ENCODE data around the gene PCDHA10. TPM values are rescaled to one million over a fixed set of nuclear protein-coding genes. Genes with fewer than 3 reads are reported as not detected.
"Not testable (repeated sequence)": the region's sequence is repeated elsewhere in the genome, so short reads cannot be mapped to it uniquely, and the experiment has no call there.

Gene PCDHA10
- total RNA-seq, 1 donor from 2014 or later: 47.7 TPM

DNA sequence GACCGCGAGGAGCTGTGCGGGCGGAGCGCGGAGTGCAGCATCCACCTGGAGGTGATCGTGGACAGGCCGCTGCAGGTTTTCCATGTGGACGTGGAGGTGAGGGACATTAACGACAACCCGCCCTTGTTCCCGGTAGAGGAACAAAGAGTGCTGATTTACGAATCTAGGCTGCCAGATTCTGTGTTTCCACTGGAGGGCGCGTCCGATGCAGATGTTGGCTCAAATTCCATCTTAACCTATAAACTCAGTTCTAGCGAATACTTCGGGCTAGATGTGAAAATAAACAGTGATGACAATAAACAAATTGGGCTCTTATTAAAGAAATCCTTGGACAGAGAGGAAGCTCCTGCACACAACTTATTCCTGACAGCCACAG lies 27.3 kb upstream of the PCDHA10 start:
- Mint-ChIP-seq H3K4me3 (ENCODE audit: unreplicated experiment) (peak overlapping the region; percentile 97), H3K4me1 (ENCODE audit: low read depth, unreplicated experiment) (peaks cover 8% of the 10 kb centered on the region), H3K9me3 (ENCODE audit: unreplicated experiment) (peaks cover 31% of the 10 kb centered on the region), H3K27ac (ENCODE audit: unreplicated experiment) (peak overlapping the region; percentile 99), H3K36me3 (ENCODE audit: unreplicated experiment) (peaks cover 51% of the 10 kb centered on the region), H3K27me3 (ENCODE audit: unreplicated experiment) (peaks cover 9% of the 10 kb centered on the region)
- TF ChIP-seq, protein P1, sequence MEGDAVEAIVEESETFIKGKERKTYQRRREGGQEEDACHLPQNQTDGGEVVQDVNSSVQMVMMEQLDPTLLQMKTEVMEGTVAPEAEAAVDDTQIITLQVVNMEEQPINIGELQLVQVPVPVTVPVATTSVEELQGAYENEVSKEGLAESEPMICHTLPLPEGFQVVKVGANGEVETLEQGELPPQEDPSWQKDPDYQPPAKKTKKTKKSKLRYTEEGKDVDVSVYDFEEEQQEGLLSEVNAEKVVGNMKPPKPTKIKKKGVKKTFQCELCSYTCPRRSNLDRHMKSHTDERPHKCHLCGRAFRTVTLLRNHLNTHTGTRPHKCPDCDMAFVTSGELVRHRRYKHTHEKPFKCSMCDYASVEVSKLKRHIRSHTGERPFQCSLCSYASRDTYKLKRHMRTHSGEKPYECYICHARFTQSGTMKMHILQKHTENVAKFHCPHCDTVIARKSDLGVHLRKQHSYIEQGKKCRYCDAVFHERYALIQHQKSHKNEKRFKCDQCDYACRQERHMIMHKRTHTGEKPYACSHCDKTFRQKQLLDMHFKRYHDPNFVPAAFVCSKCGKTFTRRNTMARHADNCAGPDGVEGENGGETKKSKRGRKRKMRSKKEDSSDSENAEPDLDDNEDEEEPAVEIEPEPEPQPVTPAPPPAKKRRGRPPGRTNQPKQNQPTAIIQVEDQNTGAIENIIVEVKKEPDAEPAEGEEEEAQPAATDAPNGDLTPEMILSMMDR (IDR thresholded peaks at IDR 0.05; ENCODE audit: partially characterized antibody, unreplicated experiment): peak; percentile 5
- DNase-seq: peak; percentile 43

GRCh38 chr5:140829511-140830501 lies 25.9 kb upstream of the PCDHA10 start:
- Mint-ChIP-seq H3K9me3 (ENCODE audit: unreplicated experiment) (peaks cover 35% of the 10 kb centered on the region), H3K36me3 (ENCODE audit: unreplicated experiment) (peaks cover 55% of the 10 kb centered on the region), H3K27me3 (ENCODE audit: unreplicated experiment) (peaks cover 13% of the 10 kb centered on the region)
- DNase-seq; H3K4me1 Mint-ChIP-seq (ENCODE audit: low read depth, unreplicated experiment); H3K27ac Mint-ChIP-seq (ENCODE audit: unreplicated experiment); H3K4me3 Mint-ChIP-seq (ENCODE audit: unreplicated experiment): not testable (repeated sequence)

DNA sequence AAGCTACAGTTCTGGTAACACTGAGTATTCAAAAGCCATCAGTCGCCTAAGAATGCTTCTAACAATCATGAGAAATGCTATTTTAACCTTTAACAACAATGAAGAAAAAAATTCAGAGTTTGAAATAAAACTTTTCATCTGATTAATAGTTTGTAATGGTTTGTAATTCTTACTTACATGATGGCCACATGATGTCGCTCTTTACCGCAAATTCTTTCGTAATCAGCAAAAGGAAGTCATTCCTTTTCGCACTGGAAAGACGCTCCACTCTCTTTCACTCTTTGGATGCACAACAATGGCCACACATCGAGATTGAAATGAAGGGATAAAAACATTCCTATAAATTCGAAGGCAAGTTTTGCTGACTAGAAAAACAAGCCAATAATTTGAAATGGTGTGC lies 21.7 kb upstream of the PCDHA10 start, which contains the start of gene PCDHA7:
TSS of gene PCDHA7 (plus strand) at position 277 of the 400 bp plus-strand sequence. CDS start at position 392, 115 bp downstream.
- no peak for DNase-seq
- Mint-ChIP-seq H3K9me3 (ENCODE audit: unreplicated experiment) (peaks cover 22% of the 10 kb centered on the region), H3K4me1 (ENCODE audit: low read depth, unreplicated experiment) (peaks cover 2% of the 10 kb centered on the region), H3K4me3 (ENCODE audit: unreplicated experiment) (peak within 1 kb of the TSS; percentile 88), H3K27me3 (ENCODE audit: unreplicated experiment) (peaks cover 5% of the 10 kb centered on the region), H3K36me3 (ENCODE audit: unreplicated experiment) (peaks cover 56% of the 10 kb centered on the region), H3K27ac (ENCODE audit: unreplicated experiment) (peak within 1 kb of the TSS; percentile 92)
- TF ChIP-seq, protein P1 (IDR thresholded peaks at IDR 0.05; ENCODE audit: partially characterized antibody, unreplicated experiment): no peak

DNA sequence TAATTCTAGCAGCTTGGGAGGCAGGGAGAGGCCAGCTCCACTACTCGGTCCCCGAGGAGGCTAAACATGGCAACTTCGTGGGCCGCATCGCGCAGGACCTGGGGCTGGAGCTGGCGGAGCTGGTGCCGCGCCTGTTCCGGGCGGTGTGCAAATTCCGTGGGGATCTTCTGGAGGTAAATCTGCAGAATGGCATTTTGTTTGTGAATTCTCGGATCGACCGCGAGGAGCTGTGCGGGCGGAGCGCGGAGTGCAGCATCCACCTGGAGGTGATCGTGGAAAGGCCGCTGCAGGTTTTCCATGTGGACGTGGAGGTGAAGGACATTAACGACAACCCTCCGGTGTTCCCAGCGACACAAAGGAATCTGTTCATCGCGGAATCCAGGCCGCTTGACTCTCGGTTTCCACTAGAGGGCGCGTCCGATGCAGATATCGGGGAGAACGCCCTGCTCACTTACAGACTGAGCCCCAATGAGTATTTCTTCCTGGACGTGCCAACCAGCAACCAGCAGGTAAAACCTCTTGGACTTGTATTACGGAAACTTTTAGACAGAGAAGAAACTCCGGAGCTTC lies 21.2 kb upstream of the PCDHA10 start:
- not testable (repeated sequence) for DNase-seq; H3K27me3 Mint-ChIP-seq (ENCODE audit: unreplicated experiment); H3K4me1 Mint-ChIP-seq (ENCODE audit: low read depth, unreplicated experiment)
- H3K27ac Mint-ChIP-seq (ENCODE audit: unreplicated experiment): peak overlapping the region; percentile 92
- peak overlapping the region; percentile 88 for H3K4me3 Mint-ChIP-seq (ENCODE audit: unreplicated experiment)
- peaks cover 51% of the 10 kb centered on the region for H3K36me3 Mint-ChIP-seq (ENCODE audit: unreplicated experiment)
- peaks cover 22% of the 10 kb centered on the region for H3K9me3 Mint-ChIP-seq (ENCODE audit: unreplicated experiment)

DNA sequence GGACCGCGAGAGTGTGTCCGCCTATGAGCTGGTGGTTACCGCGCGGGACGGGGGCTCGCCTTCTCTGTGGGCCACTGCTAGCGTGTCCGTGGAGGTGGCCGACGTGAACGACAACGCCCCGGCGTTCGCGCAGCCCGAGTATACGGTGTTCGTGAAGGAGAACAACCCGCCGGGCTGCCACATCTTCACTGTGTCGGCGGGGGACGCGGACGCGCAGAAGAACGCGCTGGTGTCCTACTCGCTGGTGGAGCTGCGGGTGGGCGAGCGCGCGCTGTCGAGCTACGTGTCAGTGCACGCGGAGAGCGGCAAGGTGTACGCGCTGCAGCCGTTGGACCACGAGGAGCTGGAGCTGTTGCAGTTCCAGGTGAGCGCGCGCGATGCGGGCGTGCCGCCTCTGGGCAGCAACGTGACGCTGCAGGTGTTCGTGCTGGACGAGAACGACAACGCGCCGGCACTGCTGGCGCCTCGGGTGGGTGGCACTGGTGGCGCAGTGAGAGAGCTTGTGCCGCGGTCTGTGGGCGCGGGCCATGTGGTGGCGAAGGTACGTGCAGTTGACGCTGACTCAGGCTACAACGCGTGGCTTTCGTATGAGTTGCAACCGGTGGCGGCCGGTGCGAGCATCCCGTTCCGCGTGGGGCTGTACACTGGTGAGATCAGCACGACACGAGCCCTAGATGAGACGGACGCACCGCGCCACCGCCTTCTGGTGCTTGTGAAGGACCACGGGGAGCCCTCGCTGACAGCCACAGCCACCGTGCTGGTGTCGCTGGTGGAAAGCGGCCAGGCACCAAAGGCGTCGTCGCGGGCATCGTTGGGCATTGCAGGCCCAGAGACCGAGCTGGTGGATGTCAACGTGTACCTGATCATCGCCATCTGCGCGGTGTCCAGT lies 19.8 kb upstream of the PCDHA10 start:
- TF ChIP-seq, protein P1 (IDR thresholded peaks at IDR 0.05; ENCODE audit: partially characterized antibody, unreplicated experiment): no peak
- Mint-ChIP-seq H3K27me3 (ENCODE audit: unreplicated experiment) (peaks cover 5% of the 10 kb centered on the region), H3K27ac (ENCODE audit: unreplicated experiment) (no peak overlapping the region), H3K4me3 (ENCODE audit: unreplicated experiment) (no peak overlapping the region), H3K9me3 (ENCODE audit: unreplicated experiment) (peaks cover 18% of the 10 kb centered on the region), H3K36me3 (ENCODE audit: unreplicated experiment) (peaks cover 59% of the 10 kb centered on the region), H3K4me1 (ENCODE audit: low read depth, unreplicated experiment) (no peaks in the 10 kb centered on the region)
- DNase-seq: no peak

Measured in glutamatergic neuron (in vitro differentiated cells).